ENCODE measurements around the gene SLC6A6.
A peak's percentile ranks its signal among the peaks of the same experiment; 100 is the strongest.

Gene SLC6A6

DNA sequence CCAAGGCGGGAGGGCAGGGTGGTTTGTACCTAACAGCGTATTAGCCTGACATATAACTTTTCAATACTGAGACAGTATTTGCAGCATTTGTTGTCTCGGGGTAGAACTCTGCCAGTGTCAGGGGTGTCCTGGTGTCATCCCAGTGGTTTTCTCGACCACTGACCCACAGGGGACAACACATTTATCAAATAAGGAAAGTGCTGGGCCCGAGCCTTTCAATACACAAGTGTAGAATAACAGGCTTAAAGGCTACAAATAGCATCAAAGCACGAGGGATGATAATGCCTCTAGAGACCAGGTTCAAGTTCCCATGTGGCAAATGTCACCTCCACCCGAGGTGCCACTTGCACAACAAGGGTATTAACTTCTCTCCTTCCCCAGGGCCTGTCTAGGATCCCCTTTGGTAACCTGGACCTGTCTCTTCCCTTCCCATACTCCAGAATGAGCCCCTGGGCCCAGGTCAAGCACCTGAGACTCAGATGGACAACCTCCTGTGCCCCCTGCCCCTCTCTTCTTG lies 9.5 kb upstream of the SLC6A6 start:
- Histone ChIP-seq H3K36me3 (ENCODE audit: insufficient read depth, insufficient read length, low read length) (no peaks in the 10 kb centered on the region), H3K4me3 (ENCODE audit: insufficient read length, low read depth) (no peak overlapping the region), H3K9me3 (ENCODE audit: insufficient read depth, low read length) (no peaks in the 10 kb centered on the region), H3K4me1 (ENCODE audit: insufficient read depth, insufficient read length) (peaks cover 22% of the 10 kb centered on the region), H3K27me3 (ENCODE audit: insufficient read depth, insufficient read length) (no peaks in the 10 kb centered on the region), H3K9ac (ENCODE audit: insufficient read length, low read depth) (no peak overlapping the region)
- no peak for DNase-seq (ENCODE audit: low read depth, low spot score)
- TF ChIP-seq ZNF274 (IDR thresholded peaks at IDR 0.05; ENCODE audit: low read depth, low read length) = no peak
- TF ChIP-seq YY1 (IDR thresholded peaks at IDR 0.05; ENCODE audit: insufficient read depth, insufficient read length) = no peak
- TF ChIP-seq SUZ12 (IDR thresholded peaks at IDR 0.05; ENCODE audit: extremely low read depth, insufficient read depth, insufficient read length) = no peak

DNA sequence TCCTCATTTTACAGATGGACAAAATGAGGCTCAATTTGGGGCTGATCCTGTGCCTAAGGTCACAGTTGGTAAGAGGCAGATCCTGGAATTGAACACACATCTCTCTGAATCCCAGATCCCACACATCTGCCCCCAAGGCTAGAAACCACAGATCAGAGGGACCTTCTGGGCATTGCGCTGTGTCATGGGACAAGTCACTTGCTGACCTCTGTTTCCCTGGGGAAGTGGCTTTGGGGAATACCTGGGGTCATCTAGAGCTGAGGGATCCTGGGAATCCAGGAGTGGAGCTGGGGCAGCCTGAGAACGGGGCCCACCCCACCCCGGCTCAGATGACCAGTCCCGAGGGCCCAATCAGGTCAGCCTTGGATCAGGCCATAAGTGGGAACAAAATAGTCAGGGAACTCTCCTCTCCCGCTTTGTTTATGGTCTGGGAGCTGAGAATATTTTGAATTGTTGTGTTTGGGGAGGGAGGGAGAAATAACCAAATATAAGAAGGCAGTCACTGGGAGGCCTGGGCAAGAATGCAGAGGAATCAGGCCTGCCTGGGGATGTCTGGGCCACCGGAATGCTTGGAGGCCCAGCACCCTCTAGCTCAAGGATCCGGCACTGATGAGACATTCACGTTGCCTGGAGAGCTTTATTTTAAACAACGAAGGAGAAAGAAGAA lies 8.8 kb upstream of the SLC6A6 start:
- Histone ChIP-seq H3K9me3 (ENCODE audit: insufficient read depth, low read length) (no peaks in the 10 kb centered on the region), H3K4me1 (ENCODE audit: insufficient read depth, insufficient read length) (peaks cover 22% of the 10 kb centered on the region), H3K9ac (ENCODE audit: insufficient read length, low read depth) (peak overlapping the region; percentile 7), H3K4me3 (ENCODE audit: insufficient read length, low read depth) (no peak overlapping the region), H3K27me3 (ENCODE audit: insufficient read depth, insufficient read length) (no peaks in the 10 kb centered on the region), H3K36me3 (ENCODE audit: insufficient read depth, insufficient read length, low read length) (no peaks in the 10 kb centered on the region)
- no peak for DNase-seq (ENCODE audit: low read depth, low spot score)
- TF ChIP-seq YY1 (IDR thresholded peaks at IDR 0.05; ENCODE audit: insufficient read depth, insufficient read length) (no peak), ZNF274 (IDR thresholded peaks at IDR 0.05; ENCODE audit: low read depth, low read length) (no peak), SUZ12 (IDR thresholded peaks at IDR 0.05; ENCODE audit: extremely low read depth, insufficient read depth, insufficient read length) (no peak)

DNA sequence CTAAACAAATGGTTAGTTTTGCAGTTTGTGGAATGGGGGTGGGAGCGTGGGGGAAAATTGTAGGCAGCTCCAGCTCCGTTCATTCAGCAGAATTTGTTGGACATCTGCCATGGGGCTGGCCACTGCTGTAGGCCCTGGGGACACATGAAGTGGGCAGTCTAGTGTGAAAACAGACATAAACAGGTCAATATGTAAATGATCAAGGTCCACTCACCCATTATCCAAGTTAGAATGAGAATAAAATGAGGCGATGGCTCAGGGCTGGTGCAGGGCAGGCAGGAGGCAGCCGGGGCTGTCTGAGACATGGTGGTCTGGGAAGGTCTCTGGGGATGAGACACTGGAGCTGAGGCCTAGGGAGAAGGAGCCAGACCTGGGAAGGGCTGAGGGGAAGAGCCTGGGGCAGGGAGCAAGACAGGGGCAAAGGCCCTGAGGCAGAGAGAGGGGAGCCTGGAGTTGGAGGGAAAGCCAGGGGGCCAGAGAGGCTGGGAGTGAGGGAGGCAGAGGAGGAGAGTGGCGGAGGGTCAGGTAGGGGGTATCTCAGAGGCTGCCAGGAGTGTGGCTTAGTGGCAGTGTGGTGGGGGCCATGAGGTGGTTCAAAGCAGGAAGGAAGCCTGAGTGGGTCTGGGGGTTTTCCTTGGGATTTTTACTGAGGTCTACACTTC lies 6.2 kb upstream of the SLC6A6 start:
- no peak for DNase-seq (ENCODE audit: low read depth, low spot score)
- H3K9me3 ChIP-seq (ENCODE audit: insufficient read depth, low read length) = no peaks in the 10 kb centered on the region
- no peak overlapping the region for H3K4me3 ChIP-seq (ENCODE audit: insufficient read length, low read depth)
- H3K4me1 ChIP-seq (ENCODE audit: insufficient read depth, insufficient read length) = peaks cover 32% of the 10 kb centered on the region
- H3K36me3 ChIP-seq (ENCODE audit: insufficient read depth, insufficient read length, low read length) = no peaks in the 10 kb centered on the region
- no peak for TF ChIP-seq SUZ12 (IDR thresholded peaks at IDR 0.05; ENCODE audit: extremely low read depth, insufficient read depth, insufficient read length)
- TF ChIP-seq YY1 (IDR thresholded peaks at IDR 0.05; ENCODE audit: insufficient read depth, insufficient read length) = no peak
- TF ChIP-seq ZNF274 (IDR thresholded peaks at IDR 0.05; ENCODE audit: low read depth, low read length) = no peak
- H3K9ac ChIP-seq (ENCODE audit: insufficient read length, low read depth) = peak overlapping the region; percentile 16
- H3K27me3 ChIP-seq (ENCODE audit: insufficient read depth, insufficient read length) = peaks cover 5% of the 10 kb centered on the region

DNA sequence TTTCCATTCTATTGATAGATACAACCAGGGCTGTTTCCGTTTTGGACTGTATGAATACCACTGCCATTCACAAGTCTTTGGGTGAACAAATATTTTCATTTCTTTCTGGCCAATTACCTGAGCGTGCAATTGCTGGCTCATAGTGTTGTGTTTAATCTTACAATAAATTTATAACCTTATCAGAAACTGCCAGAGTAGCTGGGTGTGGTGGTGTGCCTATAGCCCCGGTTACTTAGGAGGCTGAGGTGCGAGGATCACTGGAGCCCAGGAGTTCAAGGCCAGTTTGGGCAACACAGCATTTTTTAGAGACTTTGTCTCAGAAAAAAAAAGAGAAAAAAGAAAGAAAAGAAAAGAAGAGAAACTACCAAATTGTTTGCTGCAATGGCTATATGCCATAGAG lies 5.4 kb upstream of the SLC6A6 start:
- TF ChIP-seq ZNF274 (IDR thresholded peaks at IDR 0.05; ENCODE audit: low read depth, low read length) (no peak), SUZ12 (IDR thresholded peaks at IDR 0.05; ENCODE audit: extremely low read depth, insufficient read depth, insufficient read length) (no peak), YY1 (IDR thresholded peaks at IDR 0.05; ENCODE audit: insufficient read depth, insufficient read length) (no peak)
- H3K4me3 ChIP-seq (ENCODE audit: insufficient read length, low read depth) = no peak overlapping the region
- peaks cover 32% of the 10 kb centered on the region for H3K4me1 ChIP-seq (ENCODE audit: insufficient read depth, insufficient read length)
- H3K27me3 ChIP-seq (ENCODE audit: insufficient read depth, insufficient read length) = peaks cover 5% of the 10 kb centered on the region
- no peaks in the 10 kb centered on the region for H3K36me3 ChIP-seq (ENCODE audit: insufficient read depth, insufficient read length, low read length)
- no peaks in the 10 kb centered on the region for H3K9me3 ChIP-seq (ENCODE audit: insufficient read depth, low read length)
- no peak overlapping the region for H3K9ac ChIP-seq (ENCODE audit: insufficient read length, low read depth)
- no peak for DNase-seq (ENCODE audit: low read depth, low spot score)

DNA sequence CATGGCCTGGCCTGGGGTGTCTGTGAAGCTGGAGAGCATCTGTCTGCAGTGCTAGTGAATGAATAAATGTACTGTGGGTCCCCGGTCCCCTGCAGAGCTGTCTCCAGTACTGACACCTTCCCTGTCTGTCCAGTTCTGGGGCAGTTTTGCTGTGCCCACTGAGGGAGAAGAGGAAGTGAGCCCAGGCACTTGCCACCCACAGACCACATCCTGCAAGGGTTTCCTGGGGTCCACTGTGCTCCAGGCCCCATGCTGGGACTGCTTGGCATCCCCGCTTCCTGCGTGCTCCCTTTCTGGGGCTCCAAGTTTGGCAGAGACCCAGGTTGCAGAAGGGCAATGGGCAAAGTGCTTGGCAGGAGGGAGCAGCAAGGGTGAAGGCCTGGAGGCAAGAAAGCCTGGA lies 4.9 kb upstream of the SLC6A6 start:
- Histone ChIP-seq H3K36me3 (ENCODE audit: insufficient read depth, insufficient read length, low read length) (no peaks in the 10 kb centered on the region), H3K9ac (ENCODE audit: insufficient read length, low read depth) (no peak overlapping the region), H3K9me3 (ENCODE audit: insufficient read depth, low read length) (no peaks in the 10 kb centered on the region), H3K4me3 (ENCODE audit: insufficient read length, low read depth) (no peak overlapping the region), H3K4me1 (ENCODE audit: insufficient read depth, insufficient read length) (peaks cover 28% of the 10 kb centered on the region), H3K27me3 (ENCODE audit: insufficient read depth, insufficient read length) (peaks cover 5% of the 10 kb centered on the region)
- no peak for TF ChIP-seq ZNF274 (IDR thresholded peaks at IDR 0.05; ENCODE audit: low read depth, low read length)
- TF ChIP-seq SUZ12 (IDR thresholded peaks at IDR 0.05; ENCODE audit: extremely low read depth, insufficient read depth, insufficient read length) = no peak
- no peak for TF ChIP-seq YY1 (IDR thresholded peaks at IDR 0.05; ENCODE audit: insufficient read depth, insufficient read length)
- DNase-seq (ENCODE audit: low read depth, low spot score) = no peak

DNA sequence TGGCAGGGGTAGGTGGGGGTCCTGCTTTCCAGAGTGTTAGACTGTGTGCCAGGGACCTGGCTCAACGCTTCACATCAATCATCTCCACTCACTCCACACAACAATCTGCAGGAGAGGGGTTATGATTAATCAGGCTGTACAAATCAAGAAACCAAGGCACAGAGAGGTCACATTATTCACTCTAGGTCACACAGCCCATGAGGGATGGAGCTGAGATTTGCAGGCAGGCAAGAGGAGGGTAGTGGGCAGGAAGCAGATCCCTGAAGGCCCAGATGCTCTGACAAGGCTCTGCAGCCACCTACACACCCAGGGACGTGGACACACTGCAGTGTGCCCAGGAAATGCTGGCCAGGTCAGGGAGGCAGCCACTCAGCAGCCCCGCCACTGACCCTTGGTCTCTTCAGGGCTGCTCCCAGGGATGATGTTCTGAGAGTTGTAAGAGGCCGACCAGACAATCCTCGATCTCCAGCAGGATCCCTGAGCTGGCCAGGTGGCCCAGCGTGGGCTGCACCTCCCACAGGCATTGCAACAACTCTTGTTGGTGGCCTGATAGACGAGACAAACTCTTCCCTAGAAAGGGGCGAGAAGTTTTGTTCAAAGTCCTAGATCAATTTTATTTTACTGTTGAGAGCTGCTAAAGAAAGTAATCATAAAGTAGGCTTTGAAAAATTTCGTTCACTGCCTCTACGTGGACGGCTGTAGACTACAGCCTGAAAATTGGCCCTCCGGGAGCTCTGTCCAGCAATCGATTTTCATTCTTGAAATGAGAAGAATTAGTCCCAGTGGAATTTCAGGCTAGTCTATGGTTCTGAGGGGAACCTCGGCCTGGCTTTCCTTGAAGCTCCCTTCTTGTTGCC lies 4.2 kb upstream of the SLC6A6 start:
- Histone ChIP-seq H3K4me3 (ENCODE audit: insufficient read length, low read depth) (no peak overlapping the region), H3K36me3 (ENCODE audit: insufficient read depth, insufficient read length, low read length) (no peaks in the 10 kb centered on the region), H3K9me3 (ENCODE audit: insufficient read depth, low read length) (no peaks in the 10 kb centered on the region), H3K9ac (ENCODE audit: insufficient read length, low read depth) (no peak overlapping the region), H3K27me3 (ENCODE audit: insufficient read depth, insufficient read length) (peaks cover 5% of the 10 kb centered on the region), H3K4me1 (ENCODE audit: insufficient read depth, insufficient read length) (peaks cover 27% of the 10 kb centered on the region)
- TF ChIP-seq ZNF274 (IDR thresholded peaks at IDR 0.05; ENCODE audit: low read depth, low read length) = no peak
- TF ChIP-seq SUZ12 (IDR thresholded peaks at IDR 0.05; ENCODE audit: extremely low read depth, insufficient read depth, insufficient read length) = no peak
- TF ChIP-seq YY1 (IDR thresholded peaks at IDR 0.05; ENCODE audit: insufficient read depth, insufficient read length) = no peak
- no peak for DNase-seq (ENCODE audit: low read depth, low spot score)

DNA sequence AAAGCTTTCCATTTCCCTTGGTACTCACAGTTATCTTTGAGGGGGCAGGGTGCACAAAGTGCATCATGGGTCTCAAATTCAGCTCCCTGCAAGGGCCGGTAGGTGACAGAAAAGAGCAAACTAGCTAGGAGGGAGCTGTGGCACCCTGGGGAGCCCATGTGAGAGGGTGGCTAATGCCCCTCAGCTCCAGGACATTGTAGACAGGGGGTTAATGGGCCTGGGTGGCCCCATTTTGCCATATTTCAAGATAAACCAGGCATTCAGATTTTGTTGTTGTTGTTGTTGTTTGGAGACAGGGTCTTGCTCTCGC lies 3.7 kb upstream of the SLC6A6 start:
- Histone ChIP-seq H3K4me3 (ENCODE audit: insufficient read length, low read depth) (no peak overlapping the region), H3K27me3 (ENCODE audit: insufficient read depth, insufficient read length) (peaks cover 5% of the 10 kb centered on the region), H3K36me3 (ENCODE audit: insufficient read depth, insufficient read length, low read length) (peaks cover 5% of the 10 kb centered on the region), H3K4me1 (ENCODE audit: insufficient read depth, insufficient read length) (peaks cover 22% of the 10 kb centered on the region), H3K9me3 (ENCODE audit: insufficient read depth, low read length) (no peaks in the 10 kb centered on the region), H3K9ac (ENCODE audit: insufficient read length, low read depth) (no peak overlapping the region)
- no peak for DNase-seq (ENCODE audit: low read depth, low spot score)
- TF ChIP-seq YY1 (IDR thresholded peaks at IDR 0.05; ENCODE audit: insufficient read depth, insufficient read length) (no peak), SUZ12 (IDR thresholded peaks at IDR 0.05; ENCODE audit: extremely low read depth, insufficient read depth, insufficient read length) (no peak), ZNF274 (IDR thresholded peaks at IDR 0.05; ENCODE audit: low read depth, low read length) (no peak)
